Activated T-cell treated with anti-CD3 and anti-CD28 coated beads, Interleukin-2, amount 50 U/mL, for 72 hours (primary cell): ENCODE results near the gene TDRD12. TPM values are rescaled to one million over a fixed set of nuclear protein-coding genes. Genes with fewer than 3 reads are reported as not detected.
"Not testable (repeated sequence)": the region's sequence is repeated elsewhere in the genome, so short reads cannot be mapped to it uniquely, and the experiment has no call there.

Experiments used
- ATAC-seq, 2 donors: fragments of 150-1000 bp; cut with Tn5 transposase; replicated peaks in 1 of 2; 2 replicates each; pipeline ENCODE4 v1.10.0; 2021; ENCODE audit warnings: moderate library complexity in 2 of 2, mild to moderate bottlenecking in 1 of 2
- DNase-seq, 2 donors: peaks; one replicate each; pipeline ENCODE4 v3.0.0; 2021 to 2022; ENCODE audit warnings: mixed read lengths in 1 of 2
- H3K27ac Mint-ChIP-seq: one replicate; pipeline ENCODE4 v1.8.0; 2022; ENCODE audit warnings: mild to moderate bottlenecking, moderate library complexity, mixed read lengths
- H3K27me3 Mint-ChIP-seq: one replicate; pipeline ENCODE4 v1.8.0; 2022; ENCODE audit warnings: low read depth, mixed read lengths
- H3K36me3 Mint-ChIP-seq, 2 donors: one replicate each; pipeline ENCODE4 v1.8.0; 2022; ENCODE audit warnings: mixed read lengths in 2 of 2, mild to moderate bottlenecking in 1 of 2; ENCODE audit not compliant: insufficient read depth in 2 of 2
- H3K4me1 Mint-ChIP-seq: one replicate; pipeline ENCODE4 v1.8.0; 2022; ENCODE audit warnings: low read depth, mixed read lengths
- H3K4me3 Mint-ChIP-seq, 2 donors: one replicate each; pipeline ENCODE4 v1.8.0; 2022; ENCODE audit warnings: mild to moderate bottlenecking in 2 of 2, mixed read lengths in 2 of 2, moderate library complexity in 2 of 2
- H3K9me3 Mint-ChIP-seq, 2 donors: one replicate each; pipeline ENCODE4 v1.8.0; 2022; ENCODE audit warnings: mixed read lengths in 2 of 2
- total RNA-seq, 2 donors: library from RNA; stranded (reverse); gene quantifications; one replicate each; pipeline ENCODE4 v1.2.3, GENCODE V29; 2022

The TDRD12 gene
- total RNA-seq, 2 donors from 2014 or later: 0.91 to 2.0 TPM

DNA sequence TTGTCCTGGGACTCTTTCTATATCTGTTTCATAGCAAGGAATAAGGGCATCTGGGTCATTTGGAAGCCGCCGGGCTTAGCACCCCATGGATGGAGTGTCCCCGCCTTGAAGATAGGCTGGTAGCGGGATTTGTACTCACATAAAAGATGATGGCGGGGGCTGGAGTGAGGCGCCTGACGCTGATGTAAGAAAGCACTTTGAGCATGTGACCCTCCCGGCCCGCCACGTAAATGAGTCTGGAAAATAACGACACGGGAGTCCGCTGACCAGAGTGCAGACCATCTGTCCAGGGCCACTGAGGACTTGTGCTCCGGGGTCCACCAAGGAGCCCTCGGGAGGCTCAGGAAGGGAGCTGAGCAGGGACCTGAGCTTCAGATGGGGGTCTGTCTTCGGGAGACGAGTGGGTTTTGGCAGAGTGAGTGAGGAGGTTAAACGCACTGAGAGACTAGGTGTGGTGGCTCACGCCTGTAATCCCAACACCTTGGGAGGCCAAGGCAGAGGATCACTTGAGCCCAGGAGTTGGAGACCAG lies 124.2 kb downstream of the TDRD12 start:
- Mint-ChIP-seq H3K36me3 (peaks cover 13% of the 10 kb centered on the region in 2 donors), H3K27me3 (peaks cover 10% of the 10 kb centered on the region), H3K9me3 (peaks cover 7 to 11% of the 10 kb centered on the region in 2 donors), H3K4me1 (no peaks in the 10 kb centered on the region), H3K27ac (no peak overlapping the region), H3K4me3 (no peak overlapping the region)
- no peak for DNase-seq
- no peak for ATAC-seq

GRCh38 chr19:32848035-32848434 lies 128.5 kb downstream of the TDRD12 start:
- ATAC-seq, H3K36me3 Mint-ChIP-seq, H3K4me3 Mint-ChIP-seq, DNase-seq, H3K27me3 Mint-ChIP-seq, H3K9me3 Mint-ChIP-seq, H3K27ac Mint-ChIP-seq, H3K4me1 Mint-ChIP-seq: not testable (repeated sequence)

DNA sequence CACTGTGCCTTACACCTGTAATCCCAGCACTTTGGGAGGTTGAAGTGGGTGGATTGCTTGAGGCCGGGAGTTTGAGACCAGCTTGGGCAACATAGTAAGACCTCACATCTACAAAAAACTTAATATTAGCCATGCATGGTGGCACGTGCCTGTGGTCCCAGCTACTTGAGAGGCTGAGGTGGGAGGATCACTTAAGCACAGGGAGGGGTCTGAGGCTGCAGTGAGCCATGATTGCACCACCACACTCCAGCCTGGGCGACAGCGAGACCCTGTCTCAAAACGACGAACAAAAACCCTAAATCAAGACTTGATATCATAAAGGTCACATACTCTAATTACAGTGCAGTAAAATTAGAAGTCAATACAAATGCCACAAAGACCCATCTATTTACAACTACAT lies 132.6 kb downstream of the TDRD12 start:
- Mint-ChIP-seq H3K4me1 (no peaks in the 10 kb centered on the region), H3K9me3 (peaks cover 0 to under 1% of the 10 kb centered on the region in 2 donors), H3K4me3 (no peak overlapping the region), H3K36me3 (peaks cover under 1 to 2% of the 10 kb centered on the region in 2 donors), H3K27ac (no peak overlapping the region), H3K27me3 (no peaks in the 10 kb centered on the region)
- ATAC-seq (no peak), DNase-seq (no peak)

GRCh38 chr19:32856818-32857217 lies 137.3 kb downstream of the TDRD12 start:
- not testable (repeated sequence) for ATAC-seq, H3K27me3 Mint-ChIP-seq, H3K4me3 Mint-ChIP-seq, DNase-seq, H3K27ac Mint-ChIP-seq, H3K36me3 Mint-ChIP-seq, H3K9me3 Mint-ChIP-seq, H3K4me1 Mint-ChIP-seq

- no peak overlapping the region for H3K27ac Mint-ChIP-seq
- no peaks in the 10 kb centered on the region for H3K36me3 Mint-ChIP-seq
- no peaks in the 10 kb centered on the region for H3K4me1 Mint-ChIP-seq
- DNase-seq: no peak
- no peak overlapping the region for H3K4me3 Mint-ChIP-seq
- no peak for ATAC-seq
- H3K9me3 Mint-ChIP-seq: no peaks in the 10 kb centered on the region
- no peaks in the 10 kb centered on the region for H3K27me3 Mint-ChIP-seq
Measured at GRCh38 chr19:32857584-32857983, 138.0 kb downstream of the TDRD12 start.

DNA sequence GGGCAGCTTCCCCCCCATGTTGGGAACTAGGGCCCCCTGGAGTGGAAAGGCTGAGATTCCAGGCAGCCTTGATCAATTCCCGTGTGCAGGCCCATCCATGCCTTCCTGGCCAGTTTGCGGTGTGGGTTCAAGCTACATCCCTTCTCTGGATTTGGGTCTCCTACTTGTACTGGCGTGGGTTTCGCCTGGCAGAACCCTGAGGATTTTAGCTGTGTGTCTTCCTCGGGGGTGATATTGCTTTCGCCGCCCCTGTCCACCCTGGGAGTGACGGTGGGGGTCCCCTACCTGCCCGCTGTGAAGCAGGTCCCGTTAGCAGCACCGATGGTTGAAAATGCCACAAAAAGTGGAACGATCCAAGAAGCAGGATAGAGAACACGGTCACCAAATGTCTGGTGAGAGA lies 138.6 kb downstream of the TDRD12 start:
- no peak for DNase-seq
- Mint-ChIP-seq H3K27ac (no peak overlapping the region), H3K4me1 (no peaks in the 10 kb centered on the region), H3K36me3 (no peaks in the 10 kb centered on the region), H3K27me3 (no peaks in the 10 kb centered on the region), H3K4me3 (no peak overlapping the region), H3K9me3 (no peaks in the 10 kb centered on the region)
- no peak for ATAC-seq

DNA sequence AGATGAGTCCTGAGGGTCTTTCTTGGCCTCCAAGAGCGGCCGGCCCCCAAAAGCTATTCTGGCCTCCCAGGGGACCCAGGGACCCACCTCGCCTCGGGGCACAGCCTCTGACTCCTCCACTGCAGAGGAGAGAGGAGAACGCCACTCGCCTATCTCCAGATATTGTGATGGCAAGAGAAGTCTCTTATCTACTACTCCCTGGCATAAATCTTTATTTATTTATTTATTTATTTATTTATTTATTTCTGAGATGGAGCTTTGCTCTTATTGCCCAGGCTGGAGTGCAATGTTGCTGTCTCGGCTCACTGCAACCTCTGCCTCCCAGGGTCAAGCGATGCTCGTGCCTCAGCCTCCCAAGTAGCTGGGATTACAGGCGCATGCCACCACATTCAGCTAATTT lies 139.0 kb downstream of the TDRD12 start:
- H3K4me1 Mint-ChIP-seq: no peaks in the 10 kb centered on the region
- H3K9me3 Mint-ChIP-seq: no peaks in the 10 kb centered on the region
- DNase-seq: no peak
- H3K36me3 Mint-ChIP-seq: no peaks in the 10 kb centered on the region
- H3K27ac Mint-ChIP-seq: no peak overlapping the region
- no peak for ATAC-seq
- H3K4me3 Mint-ChIP-seq: no peak overlapping the region
- no peaks in the 10 kb centered on the region for H3K27me3 Mint-ChIP-seq

- Mint-ChIP-seq H3K27me3 (no peaks in the 10 kb centered on the region), H3K9me3 (no peaks in the 10 kb centered on the region), H3K27ac (no peak overlapping the region), H3K4me3 (no peak overlapping the region), H3K4me1 (no peaks in the 10 kb centered on the region), H3K36me3 (no peaks in the 10 kb centered on the region)
- DNase-seq: no peak
- no peak for ATAC-seq
Measured at GRCh38 chr19:32859591-32859990, 140.0 kb downstream of the TDRD12 start.

DNA sequence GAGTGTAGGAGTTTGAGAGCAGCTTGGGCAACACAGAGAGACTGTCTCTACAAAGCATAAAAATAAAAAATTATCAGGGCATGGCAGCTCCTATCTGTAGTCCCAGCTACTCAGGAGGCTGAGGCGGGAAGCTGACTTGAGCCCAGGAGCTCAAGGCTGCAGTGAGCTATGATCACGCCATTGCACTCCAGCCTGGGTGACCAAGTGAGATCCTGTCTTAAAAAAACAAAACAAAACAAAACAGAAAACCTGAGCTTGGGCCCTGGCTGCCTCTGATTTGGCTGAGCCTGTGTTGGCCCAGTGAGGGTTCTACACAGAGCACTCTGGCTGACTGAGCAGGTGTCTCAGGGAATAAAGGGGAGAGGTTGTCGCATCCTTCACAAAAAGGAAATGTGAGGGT lies 142.0 kb downstream of the TDRD12 start:
- Mint-ChIP-seq H3K36me3 (no peaks in the 10 kb centered on the region), H3K4me3 (no peak overlapping the region), H3K27ac (no peak overlapping the region), H3K9me3 (no peaks in the 10 kb centered on the region), H3K27me3 (no peaks in the 10 kb centered on the region), H3K4me1 (no peaks in the 10 kb centered on the region)
- ATAC-seq: no peak
- no peak for DNase-seq

DNA sequence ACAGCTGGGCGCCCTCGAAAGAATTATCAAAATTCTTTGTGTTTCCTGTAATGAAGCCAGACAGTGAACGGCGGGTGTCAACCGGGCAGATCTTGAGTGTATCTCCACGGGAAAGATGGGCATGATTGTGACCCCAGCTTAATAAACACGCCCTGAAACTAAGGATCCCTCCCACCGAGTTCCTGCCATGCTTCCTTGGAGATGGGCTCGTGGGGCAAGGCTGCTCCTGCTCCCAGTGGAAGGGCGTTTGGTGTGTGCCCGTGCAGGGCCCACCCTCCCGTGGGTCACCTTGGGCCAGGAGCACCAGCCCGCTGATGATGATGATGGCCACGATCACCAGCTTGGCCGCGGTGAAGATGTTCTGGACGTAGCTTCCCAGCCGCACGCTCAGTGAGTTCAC lies 142.6 kb downstream of the TDRD12 start:
- Mint-ChIP-seq H3K4me1 (no peaks in the 10 kb centered on the region), H3K27ac (no peak overlapping the region), H3K36me3 (no peaks in the 10 kb centered on the region), H3K27me3 (no peaks in the 10 kb centered on the region), H3K4me3 (no peak overlapping the region), H3K9me3 (no peaks in the 10 kb centered on the region)
- ATAC-seq: no peak
- no peak for DNase-seq

- no peaks in the 10 kb centered on the region for H3K4me1 Mint-ChIP-seq
Measured at GRCh38 chr19:32862741-32863140, 143.2 kb downstream of the TDRD12 start.

DNA sequence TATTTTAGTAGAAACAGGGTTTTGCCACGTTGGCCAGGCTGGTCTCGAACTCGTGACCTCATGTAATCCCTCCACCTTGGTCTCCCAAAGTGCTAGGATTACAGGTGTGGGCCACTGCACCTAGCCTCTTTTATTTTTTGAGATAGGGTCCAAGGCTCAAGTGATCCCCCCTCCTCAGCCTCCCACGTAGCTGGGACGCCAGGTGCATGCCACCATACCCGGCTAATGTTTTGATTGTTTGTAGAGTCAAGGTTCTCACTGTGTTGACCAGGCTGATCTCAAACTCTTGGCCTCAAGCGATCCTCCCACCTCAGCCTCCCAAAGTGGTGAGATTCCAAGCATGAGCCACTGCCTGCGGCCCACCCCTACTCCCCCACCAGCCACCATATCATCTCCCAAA lies 143.7 kb downstream of the TDRD12 start:
- ATAC-seq: no peak
- no peaks in the 10 kb centered on the region for H3K36me3 Mint-ChIP-seq
- H3K27me3 Mint-ChIP-seq: no peaks in the 10 kb centered on the region
- no peak for DNase-seq
- H3K9me3 Mint-ChIP-seq: no peaks in the 10 kb centered on the region
- no peaks in the 10 kb centered on the region for H3K4me1 Mint-ChIP-seq
- H3K27ac Mint-ChIP-seq: no peak overlapping the region
- no peak overlapping the region for H3K4me3 Mint-ChIP-seq

More at GRCh38 chr19:32862741-32863140, 143.2 kb downstream of the TDRD12 start:
- DNase-seq (no peak), ATAC-seq (no peak)
- H3K27me3 Mint-ChIP-seq: no peaks in the 10 kb centered on the region
- H3K4me3 Mint-ChIP-seq: no peak overlapping the region
- H3K9me3 Mint-ChIP-seq: no peaks in the 10 kb centered on the region
- no peak overlapping the region for H3K27ac Mint-ChIP-seq
- no peaks in the 10 kb centered on the region for H3K36me3 Mint-ChIP-seq

- Mint-ChIP-seq H3K27ac (no peak overlapping the region), H3K4me1 (no peaks in the 10 kb centered on the region), H3K4me3 (no peak overlapping the region), H3K27me3 (no peaks in the 10 kb centered on the region), H3K9me3 (no peaks in the 10 kb centered on the region), H3K36me3 (no peaks in the 10 kb centered on the region)
- DNase-seq (no peak), ATAC-seq (no peak)
Measured at GRCh38 chr19:32863841-32864240, 144.3 kb downstream of the TDRD12 start.

DNA sequence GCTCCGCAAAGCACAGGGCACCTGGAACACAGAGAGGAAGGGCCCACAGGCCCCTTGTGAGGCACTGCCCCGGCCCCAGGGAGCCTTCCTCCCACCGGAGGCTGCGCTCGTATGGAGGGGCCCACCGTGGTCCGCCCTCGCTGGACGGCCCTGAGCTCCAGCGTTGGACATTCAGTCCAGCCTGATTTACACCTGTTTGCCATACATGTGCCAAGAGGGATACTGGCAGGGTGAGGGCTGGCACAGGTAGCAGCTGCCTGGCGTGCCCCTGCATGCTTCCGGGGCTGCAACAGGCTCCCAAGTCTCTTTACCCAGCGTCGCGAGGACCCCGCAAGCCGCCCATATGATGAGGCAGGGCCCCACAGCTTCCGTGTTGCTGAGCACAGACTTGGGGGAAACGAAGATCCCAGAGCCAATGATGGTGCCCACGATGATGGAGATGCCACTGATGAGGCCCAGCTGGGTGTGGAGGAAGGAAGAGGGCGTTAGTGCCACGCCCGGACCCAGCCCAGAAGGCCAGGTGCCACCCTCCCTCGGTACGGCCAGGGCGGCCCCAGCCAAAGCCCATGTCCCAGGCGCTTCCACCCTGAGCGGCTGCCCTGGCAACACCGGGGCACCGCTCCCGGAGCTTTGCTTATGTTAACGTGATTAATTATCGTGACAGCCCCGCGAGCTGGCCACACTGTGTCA lies 144.9 kb downstream of the TDRD12 start:
- no peak overlapping the region for H3K27ac Mint-ChIP-seq
- H3K4me1 Mint-ChIP-seq: no peaks in the 10 kb centered on the region

More for the DNA sequence above, 144.9 kb downstream of the TDRD12 start:
- Mint-ChIP-seq H3K36me3 (no peaks in the 10 kb centered on the region), H3K27me3 (no peaks in the 10 kb centered on the region), H3K4me3 (no peak overlapping the region), H3K9me3 (no peaks in the 10 kb centered on the region)
- no peak for DNase-seq
- no peak for ATAC-seq
